IgD-negative memory B cell (primary cell): Measurements from ENCODE around the gene CEP170B. TPM values are rescaled to one million over a fixed set of nuclear protein-coding genes. Genes with fewer than 3 reads are reported as not detected.

Source experiments
- H3K27ac Mint-ChIP-seq, 3 donors: one replicate each; pipeline ENCODE4 v1.8.0; 2020 to 2022; ENCODE audit warnings: mild to moderate bottlenecking in 3 of 3, mixed read lengths in 3 of 3, moderate library complexity in 1 of 3
- H3K27me3 Mint-ChIP-seq: one replicate; pipeline ENCODE4 v1.8.0; 2021; ENCODE audit warnings: mixed read lengths
- H3K36me3 Mint-ChIP-seq: one replicate; pipeline ENCODE4 v1.8.0; 2020; ENCODE audit warnings: mild to moderate bottlenecking, mixed read lengths
- H3K4me1 Mint-ChIP-seq, 3 donors: one replicate each; pipeline ENCODE4 v1.8.0; 2020 to 2022; ENCODE audit warnings: mixed read lengths in 3 of 3, mild to moderate bottlenecking in 1 of 3
- H3K4me3 Mint-ChIP-seq, 4 donors: one replicate each; pipeline ENCODE4 v1.8.0; 2020 to 2022; ENCODE audit warnings: mild to moderate bottlenecking in 4 of 4, mixed read lengths in 4 of 4, moderate library complexity in 3 of 4
- H3K9me3 Mint-ChIP-seq, 3 donors: one replicate each; pipeline ENCODE4 v1.8.0; 2020 to 2021; ENCODE audit warnings: mixed read lengths in 3 of 3, mild to moderate bottlenecking in 1 of 3
- polyA plus RNA-seq: library from polyadenylated mRNA; unstranded; fragments of 300-500 nt; fragmentation: Illumina TruSeq; gene quantifications from one replicate; pipeline ENCODE4 v1.2.3, GENCODE V29; 2021

The CEP170B gene
- polyA plus RNA-seq, 1 donor from 2014 or later: not detected

- Mint-ChIP-seq H3K27me3 (no peaks in the 10 kb centered on the region), H3K9me3 (no peaks in the 10 kb centered on the region), H3K4me3 (peak overlapping the region in 1 of 4 donors; percentile 4), H3K27ac (peak overlapping the region in 1 of 3 donors; percentile 18), H3K4me1 (peaks cover 9 to 13% (median 10%) of the 10 kb centered on the region in 3 donors), H3K36me3 (peaks cover 1% of the 10 kb centered on the region)
Measured at GRCh38 chr14:104929268-104930230, 64.5 kb downstream of the CEP170B start.

DNA sequence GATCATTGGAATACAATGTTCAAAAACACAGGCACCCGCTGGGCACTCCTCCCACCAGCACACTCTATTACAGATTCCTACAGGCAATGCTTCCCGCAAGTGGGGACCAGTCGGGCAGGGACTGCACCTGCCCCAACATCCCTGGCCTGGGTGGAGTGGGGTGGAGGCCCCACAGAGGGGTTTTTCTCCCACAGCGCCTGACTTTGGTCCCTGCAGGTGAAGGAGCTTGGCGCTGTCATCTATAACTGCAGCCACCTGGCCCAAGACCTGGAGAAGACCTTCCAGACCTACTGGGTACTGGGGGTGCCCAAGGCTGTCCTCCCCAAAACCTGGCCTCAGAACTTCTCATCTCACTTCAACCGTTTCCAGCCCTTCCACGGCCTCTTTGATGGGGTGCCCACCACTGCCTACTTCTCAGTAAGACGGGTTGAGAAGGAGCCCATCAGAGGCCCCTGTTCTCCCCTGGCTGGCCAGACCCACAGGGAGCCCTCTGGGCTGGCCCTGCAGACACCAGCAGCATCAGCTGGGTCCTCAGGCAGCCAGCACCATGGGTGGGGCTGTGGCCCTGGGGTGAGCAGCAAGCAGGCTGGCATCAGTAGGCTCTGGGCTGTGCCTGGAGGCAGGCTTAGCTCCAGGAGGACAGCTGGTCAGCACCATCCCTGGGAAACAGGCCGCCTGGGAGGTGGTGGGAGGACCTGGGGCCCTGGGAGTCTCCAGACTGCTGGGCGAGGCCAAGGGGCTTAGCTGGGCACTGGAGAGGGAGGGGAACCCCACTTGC, 65.6 kb downstream of the CEP170B start:
- Mint-ChIP-seq H3K4me1 (peaks cover 5 to 11% (median 8%) of the 10 kb centered on the region in 3 donors), H3K4me3 (peak overlapping the region in 1 of 4 donors; percentile 4), H3K27ac (peak overlapping the region in 1 of 3 donors; percentile 46), H3K36me3 (no peaks in the 10 kb centered on the region), H3K27me3 (peaks cover 1% of the 10 kb centered on the region), H3K9me3 (no peaks in the 10 kb centered on the region)

GRCh38 chr14:104931304-104931770, 66.3 kb downstream of the CEP170B start:
- Mint-ChIP-seq H3K27me3 (peaks cover 1% of the 10 kb centered on the region), H3K27ac (no peak overlapping the region), H3K4me1 (peaks cover 5 to 11% (median 8%) of the 10 kb centered on the region in 3 donors), H3K4me3 (no peak overlapping the region), H3K36me3 (no peaks in the 10 kb centered on the region), H3K9me3 (no peaks in the 10 kb centered on the region)

- H3K4me3 Mint-ChIP-seq: peak overlapping the region in 3 of 4 donors; percentile 8 to 74 (median 33)
- H3K36me3 Mint-ChIP-seq: no peaks in the 10 kb centered on the region
- no peaks in the 10 kb centered on the region for H3K9me3 Mint-ChIP-seq
- H3K27ac Mint-ChIP-seq: no peak overlapping the region
- H3K27me3 Mint-ChIP-seq: peaks cover 1% of the 10 kb centered on the region
- peaks cover 0 to 7% (median 5%) of the 10 kb centered on the region in 3 donors for H3K4me1 Mint-ChIP-seq
Measured at GRCh38 chr14:104931771-104932675, 67.0 kb downstream of the CEP170B start.

GRCh38 chr14:104932676-104933631, 67.9 kb downstream of the CEP170B start:
- H3K4me3 Mint-ChIP-seq: peak overlapping the region in 3 of 4 donors; percentile 63 to 76 (median 75)
- peaks cover 0 to 7% (median 7%) of the 10 kb centered on the region in 3 donors for H3K4me1 Mint-ChIP-seq
- no peak overlapping the region for H3K27ac Mint-ChIP-seq

GRCh38 chr14:104933746-104934733, 69.0 kb downstream of the CEP170B start:
- Mint-ChIP-seq H3K4me3 (peak overlapping the region; percentile 43 to 75 (median 50)), H3K4me1 (peaks cover 0 to 7% (median 7%) of the 10 kb centered on the region in 3 donors), H3K9me3 (no peaks in the 10 kb centered on the region), H3K36me3 (no peaks in the 10 kb centered on the region), H3K27me3 (peaks cover 1% of the 10 kb centered on the region), H3K27ac (peak overlapping the region in 1 of 3 donors; percentile 71)

More at GRCh38 chr14:104932676-104933631, 67.9 kb downstream of the CEP170B start:
- Mint-ChIP-seq H3K27me3 (peaks cover 1% of the 10 kb centered on the region), H3K36me3 (no peaks in the 10 kb centered on the region), H3K9me3 (no peaks in the 10 kb centered on the region)

GRCh38 chr14:104935026-104935650, 70.1 kb downstream of the CEP170B start:
- peak overlapping the region; percentile 0 to 75 (median 52) for H3K4me3 Mint-ChIP-seq
- H3K36me3 Mint-ChIP-seq: no peaks in the 10 kb centered on the region
- H3K27ac Mint-ChIP-seq: no peak overlapping the region

DNA sequence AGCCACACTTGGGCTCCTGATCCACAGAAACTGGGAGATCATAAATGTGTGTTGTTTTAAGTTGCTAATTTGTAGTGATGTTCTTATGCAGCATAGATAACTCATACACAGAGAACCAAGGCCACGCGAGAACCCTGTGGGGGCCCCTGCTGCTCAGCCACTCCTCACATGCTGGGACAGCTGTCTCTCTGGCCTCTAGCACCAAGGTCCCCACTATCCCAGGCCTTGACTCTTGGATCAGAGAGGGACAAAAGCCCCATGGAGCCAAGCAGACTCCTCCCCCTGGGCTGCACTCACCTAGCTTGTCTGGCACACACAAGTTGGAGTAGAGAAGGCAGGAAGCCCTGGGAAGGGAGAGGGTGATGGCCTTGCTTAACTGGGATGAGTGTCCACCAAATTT, 70.9 kb downstream of the CEP170B start:
- H3K4me3 Mint-ChIP-seq: no peak overlapping the region
- no peaks in the 10 kb centered on the region for H3K9me3 Mint-ChIP-seq

More at GRCh38 chr14:104935026-104935650, 70.1 kb downstream of the CEP170B start:
- H3K9me3 Mint-ChIP-seq: no peaks in the 10 kb centered on the region
- H3K27me3 Mint-ChIP-seq: peaks cover 1% of the 10 kb centered on the region
- peaks cover 0 to 7% (median 7%) of the 10 kb centered on the region in 3 donors for H3K4me1 Mint-ChIP-seq

DNA sequence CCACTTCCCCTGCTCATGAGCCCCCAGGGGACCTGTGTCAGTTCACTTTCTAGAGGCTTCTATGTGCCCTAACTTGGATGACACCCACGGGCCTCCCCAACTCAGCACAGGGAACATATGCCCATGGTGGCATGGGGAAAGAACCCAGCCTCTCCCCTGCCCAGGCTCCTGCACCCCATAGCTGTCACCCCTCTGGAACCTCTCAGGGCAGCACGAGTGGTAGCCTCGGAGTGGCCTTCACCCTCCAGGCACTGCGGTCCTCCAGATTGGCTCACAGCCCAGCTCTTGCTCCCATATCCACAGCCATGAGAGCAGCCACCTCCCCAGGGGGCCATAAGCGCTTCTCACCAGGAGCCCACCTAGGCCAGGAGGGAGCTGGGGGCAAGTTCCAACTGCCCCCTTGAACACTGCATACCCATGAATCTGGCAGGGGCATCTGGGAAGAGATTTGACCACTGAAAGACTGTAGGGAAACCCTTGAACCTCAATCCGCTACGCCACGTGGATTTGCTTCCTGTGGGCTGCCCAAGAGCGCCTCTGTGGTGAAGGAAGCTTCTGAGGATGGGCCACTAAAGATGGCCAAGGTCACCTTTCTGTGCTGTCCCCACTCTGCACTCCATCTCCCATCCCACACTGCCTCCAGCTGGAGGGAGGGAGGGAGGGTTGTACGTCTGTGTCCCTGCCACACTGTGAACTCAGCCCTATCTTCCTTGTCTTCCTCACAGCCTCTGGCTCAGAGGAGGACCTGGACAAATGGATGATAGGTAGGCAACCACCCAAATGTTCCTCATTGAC, 71.5 kb downstream of the CEP170B start:
- H3K36me3 Mint-ChIP-seq: no peaks in the 10 kb centered on the region
- peaks cover 0 to 7% (median 7%) of the 10 kb centered on the region in 3 donors for H3K4me1 Mint-ChIP-seq
- H3K27me3 Mint-ChIP-seq: peaks cover 1% of the 10 kb centered on the region
- H3K9me3 Mint-ChIP-seq: no peaks in the 10 kb centered on the region
- peak overlapping the region in 1 of 4 donors; percentile 20 for H3K4me3 Mint-ChIP-seq
- H3K27ac Mint-ChIP-seq: no peak overlapping the region

More for the DNA sequence above, 70.9 kb downstream of the CEP170B start:
- Mint-ChIP-seq H3K36me3 (no peaks in the 10 kb centered on the region), H3K4me1 (peaks cover 0 to 7% (median 7%) of the 10 kb centered on the region in 3 donors), H3K27me3 (peaks cover 1% of the 10 kb centered on the region), H3K27ac (no peak overlapping the region)

DNA sequence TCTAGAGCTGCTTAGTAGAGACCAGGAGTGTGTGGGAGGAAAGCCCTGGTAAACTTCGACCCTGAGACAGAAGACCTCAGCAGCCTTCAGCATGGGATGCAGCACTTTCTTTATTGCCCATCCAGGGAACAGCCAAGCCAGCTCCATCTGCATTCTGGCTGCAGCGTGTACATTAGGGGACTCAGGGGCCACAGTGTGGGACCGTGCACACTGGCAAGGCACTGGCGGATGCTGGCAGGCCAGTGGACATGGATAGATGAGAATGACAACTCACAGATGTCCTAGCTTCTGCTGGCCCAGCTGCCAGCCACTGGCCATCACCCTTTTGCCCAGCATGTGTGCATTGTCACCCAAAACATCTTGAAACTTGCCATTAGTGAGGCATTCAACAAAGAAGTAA, 72.1 kb downstream of the CEP170B start:
- Mint-ChIP-seq H3K9me3 (no peaks in the 10 kb centered on the region), H3K36me3 (no peaks in the 10 kb centered on the region), H3K27me3 (peaks cover 1% of the 10 kb centered on the region), H3K27ac (no peak overlapping the region), H3K4me1 (peaks cover 0 to 7% (median 6%) of the 10 kb centered on the region in 3 donors), H3K4me3 (peak overlapping the region in 1 of 4 donors; percentile 20)

DNA sequence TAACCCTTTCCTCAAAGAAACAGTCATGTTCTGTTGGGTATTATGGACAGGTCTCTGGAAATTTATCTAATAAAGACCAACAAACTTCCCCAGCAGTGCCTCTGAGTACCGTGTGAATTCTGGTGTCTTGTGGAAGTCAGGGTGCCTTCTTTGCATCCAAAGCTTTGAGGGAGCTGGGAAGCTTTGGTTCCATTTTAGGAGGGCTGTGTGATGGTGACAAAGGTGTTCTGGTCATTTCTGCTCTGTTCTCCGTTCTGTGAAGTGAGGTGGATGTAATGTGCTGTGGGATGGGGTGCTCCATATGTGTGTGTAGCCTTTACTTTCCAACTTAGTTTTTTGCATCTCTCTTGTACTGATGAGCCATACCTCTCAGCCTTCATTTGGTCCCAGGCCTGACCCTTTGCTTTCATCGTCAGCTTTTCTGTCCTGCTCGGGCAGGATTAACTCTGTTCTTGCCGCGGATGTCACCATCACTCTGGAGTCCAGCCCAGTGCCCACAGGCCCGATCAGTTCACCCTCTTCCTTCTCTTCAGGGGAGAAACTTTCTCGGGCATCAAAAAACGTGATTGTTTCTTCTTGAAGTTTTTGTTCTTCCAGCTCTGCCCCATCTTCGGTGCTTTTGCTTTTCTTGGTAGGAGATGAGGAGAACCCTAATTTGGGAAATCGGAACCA, 72.8 kb downstream of the CEP170B start:
- H3K27ac Mint-ChIP-seq: no peak overlapping the region
- no peaks in the 10 kb centered on the region for H3K9me3 Mint-ChIP-seq
- H3K4me3 Mint-ChIP-seq: no peak overlapping the region

More for the DNA sequence above, 72.8 kb downstream of the CEP170B start:
- Mint-ChIP-seq H3K4me1 (peaks cover 0 to 7% (median 6%) of the 10 kb centered on the region in 3 donors), H3K36me3 (no peaks in the 10 kb centered on the region), H3K27me3 (peaks cover 1% of the 10 kb centered on the region)
